GM12878 (cell line): ENCODE results near the gene PDGFC. TPM values are rescaled to one million over a fixed set of nuclear protein-coding genes. Genes with fewer than 3 reads are reported as not detected.

Experiments
- ATAC-seq: fragments of 200-7000 bp; cut with Tn5 transposase; 3 replicates; pipeline ENCODE4 v1.9.1; 2020; ENCODE audit warnings: mild to moderate bottlenecking, moderate library complexity
- BruUV-seq: library from RNA; stranded (reverse); fragments of 400-500 nt; replicated peaks from 2 replicates; lab custom pipeline; 2021; lab: Mats Ljungman, UMichigan
- CTCF ChIA-PET: fragments of 300-600 bp; sonication (Branson Sonifier 250); formaldehyde crosslinking; extraction: SDS; loops from one replicate; lab custom pipeline; 2021; ENCODE audit warnings: inconsistent platforms; lab: Yijun Ruan, JAX
- POLR2A ChIA-PET: fragments of 350-600 bp; formaldehyde crosslinking; extraction: SDS; loops from one replicate; lab custom pipeline; 2021; ENCODE audit warnings: inconsistent platforms; lab: Charles Lee
- RAD21 ChIA-PET: fragments of 300-600 bp; sonication (Branson Sonifier 250); formaldehyde crosslinking; loops from one replicate; lab custom pipeline; 2023; ENCODE audit warnings: antibody characterized with exemption; ENCODE audit not compliant: unreplicated experiment; lab: Charles Lee
- SMC1A ChIA-PET: fragments of 300-600 bp; sonication (Branson Sonifier 250); formaldehyde crosslinking; loops from one replicate; lab custom pipeline; 2023; ENCODE audit not compliant: unreplicated experiment, uncharacterized antibody; lab: Charles Lee
- DNase-seq: peaks from one replicate; pipeline ENCODE4 v3.0.0-alpha.2; 2011; ENCODE audit warnings: low read depth, low spot score
- FAIRE-seq: peaks from 3 replicates; lab custom pipeline; 2011; peaks lifted over from hg19 to GRCh38; lab: Jason Lieb, UNC
- H2AFZ ChIP-seq: 2 replicates; pipeline ENCODE4 v1.6.0; 2011; ENCODE audit warnings: low read depth, low read length, control low read depth; ENCODE audit not compliant: control insufficient read depth
- H3K27ac ChIP-seq: 2 replicates; pipeline ENCODE4 v1.5.1; 2011; ENCODE audit warnings: control low read depth; ENCODE audit not compliant: control insufficient read depth, insufficient read depth
- H3K27me3 ChIP-seq, 2 experiments: replicated peaks in 1 of 2; 2 replicates each; pipeline versions ENCODE4 v1.6.0 to v1.6.1; 2011; ENCODE audit warnings: low read length in 1 of 2; ENCODE audit not compliant: control insufficient read depth in 2 of 2, insufficient read depth in 2 of 2
- H3K36me3 ChIP-seq, 2 experiments: 2 replicates each; pipeline ENCODE4 v1.5.1; 2011; ENCODE audit warnings: low read length in 1 of 2; ENCODE audit not compliant: control insufficient read depth in 2 of 2, insufficient read depth in 2 of 2
- H3K4me1 ChIP-seq: 2 replicates; pipeline ENCODE4 v1.6.1; 2011; ENCODE audit warnings: mild to moderate bottlenecking, low read length, moderate library complexity, mixed read lengths; ENCODE audit not compliant: control insufficient read depth, insufficient read depth
- H3K4me2 ChIP-seq: 2 replicates; pipeline ENCODE4 v1.6.0; 2011; ENCODE audit warnings: control low read depth; ENCODE audit not compliant: control insufficient read depth, insufficient read depth
- H3K4me3 ChIP-seq: fragments of 200-600 bp; sonication (generic); 2 replicates; pipeline ENCODE4 v1.5.1; 2016
- H3K79me2 ChIP-seq: 2 replicates; pipeline ENCODE4 v1.6.0; 2011; ENCODE audit warnings: low read length; ENCODE audit not compliant: control insufficient read depth, insufficient read depth
- H3K9ac ChIP-seq: 2 replicates; pipeline ENCODE4 v1.8.0; 2011; ENCODE audit warnings: low read length, control low read depth, mixed read lengths; ENCODE audit not compliant: control insufficient read depth, insufficient read depth
- H3K9me3 ChIP-seq: replicated peaks from 3 replicates; pipeline ENCODE4 v1.5.1; 2011; ENCODE audit warnings: mild to moderate bottlenecking, low read length; ENCODE audit not compliant: control insufficient read depth, insufficient read depth
- H4K20me1 ChIP-seq: 2 replicates; pipeline ENCODE4 v1.6.0; 2011; ENCODE audit not compliant: control insufficient read depth, insufficient read depth
- BCL3 ChIP-seq: IDR thresholded peaks from 2 replicates; pipeline ENCODE4 v1.6.1; 2011; ENCODE audit warnings: borderline replicate concordance, low read depth, mild to moderate bottlenecking, moderate library complexity, low read length; ENCODE audit not compliant: insufficient read depth, poor library complexity, severe bottlenecking
- BRCA1 ChIP-seq: IDR thresholded peaks from 2 replicates; pipeline ENCODE4 v1.6.1; 2011; ENCODE audit warnings: low read depth, low read length, improper control_type of control experiment
- HCFC1 ChIP-seq: fragments of 150-350 bp; IDR thresholded peaks from 2 replicates; pipeline ENCODE4 v1.6.1; 2014; ENCODE audit warnings: low read length
- HSF1 ChIP-seq: fragments of 150-350 bp; IDR thresholded peaks from 2 replicates; pipeline ENCODE4 v1.6.1; 2014; ENCODE audit warnings: mild to moderate bottlenecking, low read depth, low read length
- MEF2B ChIP-seq: fragments of 450-650 bp; IDR thresholded peaks from 2 replicates; pipeline ENCODE4 v1.6.1; 2018; ENCODE audit warnings: mild to moderate bottlenecking, moderate library complexity; ENCODE audit not compliant: partially characterized antibody, poor library complexity, severe bottlenecking
- NR2F1 ChIP-seq: fragments of 450-650 bp; conservative IDR thresholded peaks from 2 replicates; pipeline ENCODE4 v1.6.1; 2017; ENCODE audit warnings: mild to moderate bottlenecking
- PML ChIP-seq: IDR thresholded peaks from 2 replicates; pipeline ENCODE4 v1.6.1; 2012; ENCODE audit warnings: low read length, inconsistent platforms
- POU2F2 ChIP-seq: IDR thresholded peaks from 3 replicates; pipeline ENCODE4 v1.6.1; 2011; ENCODE audit warnings: low read depth, mild to moderate bottlenecking, low read length, borderline replicate concordance
- RBBP5 ChIP-seq: fragments of 200-600 bp; sonication (generic); conservative IDR thresholded peaks from 2 replicates; pipeline ENCODE4 v1.6.1; 2016
- SUZ12 ChIP-seq: fragments of 200-600 bp; sonication (generic); IDR thresholded peaks from one replicate; pipeline ENCODE4 v1.6.1; 2018; ENCODE audit warnings: antibody characterized with exemption, mild to moderate bottlenecking; ENCODE audit not compliant: unreplicated experiment
- TARDBP ChIP-seq: IDR thresholded peaks from 2 replicates; pipeline ENCODE4 v1.6.1; 2016; ENCODE audit warnings: borderline replicate concordance
- WRNIP1 ChIP-seq: IDR thresholded peaks from 2 replicates; pipeline ENCODE4 v1.6.1; 2011; ENCODE audit warnings: low read depth, low read length, improper control_type of control experiment, borderline replicate concordance
- ZBTB4 ChIP-seq: fragments of 450-650 bp; formaldehyde crosslinking; IDR thresholded peaks from 2 replicates; pipeline ENCODE4 v1.4.0; 2022; ENCODE audit warnings: mild to moderate bottlenecking, moderate library complexity
- WGBS: methylation state at CpG from one replicate; pipeline ENCODE4 v1.1.6; 2016; ENCODE audit warnings: low lambda C conversion rate; ENCODE audit not compliant: insufficient replicate concordance, insufficient coverage; ENCODE audit errors: missing lambda C conversion rate; 5-methylcytosine and 5-hydroxymethylcytosine counted together
- in situ Hi-C: fragments of 300-500 bp; cut with MboI; formaldehyde crosslinking; loops from 9 replicates; pipeline ENCODE4 v1.14.3; 2018; ENCODE audit warnings: mixed read lengths
- intact Hi-C: fragments of 100-400 bp; cut with micrococcal nuclease; formaldehyde crosslinking; loops from one replicate; pipeline ENCODE4 v1.14.2; 2022; ENCODE audit not compliant: unreplicated experiment
- polyA plus RNA-seq, 11 experiments: library from polyadenylated mRNA; depleted of rRNA in 4 of 11; unstranded in 6 of 11; stranded (reverse) in 5 of 11; fragments of >200 nt; fragmentation: Nextera tagmentation in 4 of 11; fragmentation: Illumina TruSeq in 1 of 11; extraction: Ambion mirVana in 4 of 11; extraction: Trizol in 1 of 11; gene quantifications; 1 replicate in 1 of 11; 2 replicates in 10 of 11; pipeline versions ENCODE4 v1.2.1 to v1.2.3, GENCODE V29; 2011 to 2016; ENCODE audit warnings: inconsistent platforms in 2 of 11, missing spikeins in 2 of 11, low read depth in 1 of 11
- total RNA-seq, 4 experiments: library from RNA; depleted of rRNA in 3 of 4; stranded (reverse); fragments of >200 nt in 3 of 4; fragmentation: Illumina TruSeq in 1 of 4; extraction: Trizol in 1 of 4; gene quantifications; 2 replicates each; pipeline versions ENCODE4 v1.2.1 to v1.2.3, GENCODE V29; 2013 to 2021

Gene PDGFC
- total and polyA plus RNA-seq, 10 of the 15 experiments (the other 5 are each of a cell fraction or from before 2014, with no cell fraction given), result 0.02 to 0.18 TPM; not detected in 8

GRCh38 chr4:156953951-156954350 lies 17.6 kb downstream of the PDGFC start (continued):
- TF ChIP-seq HSF1 (no peak), HCFC1 (no peak), POU2F2 (no peak), ZBTB4 (CRISPR knock-in tag) (no peak)

- ATAC-seq, result no peak
- no peak for DNase-seq
- ChIA-PET POLR2A (no interaction called here), CTCF (interaction anchor here (1.5 kb wide), 1 partner anchor 15 kb away, joined by 4 read pairs; no protein-coding TSS in a partner anchor), SMC1A (interaction anchor here (0.7 kb wide), 1 partner anchor 430 kb away, joined by 3 read pairs; no protein-coding TSS in a partner anchor), RAD21 (no interaction called here)
- H4K20me1 ChIP-seq, result no peaks in the 10 kb centered on the region
- no peak overlapping the region for H2AFZ ChIP-seq
- WGBS, result 0% methylated on average over 1 of the region's 1 CpG
- intact Hi-C loops (no loop called here), in situ Hi-C loops (loop anchor here (25.0 kb wide), 1 partner anchor 1141 kb away; no protein-coding TSS in a partner anchor)
- H3K9me3 ChIP-seq, result no peaks in the 10 kb centered on the region
- BruUV-seq, result no TSS peak
- no peaks in the 10 kb centered on the region for H3K4me1 ChIP-seq
- H3K27me3 ChIP-seq, result no peaks in the 10 kb centered on the region; a peak in 1 of 4 replicates
- no peak overlapping the region for H3K4me2 ChIP-seq
- H3K27ac ChIP-seq, result no peak overlapping the region
- H3K9ac ChIP-seq, result no peak overlapping the region
- no peaks in the 10 kb centered on the region for H3K36me3 ChIP-seq
- H3K4me3 ChIP-seq, result no peak overlapping the region
- no peaks in the 10 kb centered on the region for H3K79me2 ChIP-seq
- no peak for FAIRE-seq
- TF ChIP-seq PML, result no peak
- TF ChIP-seq NR2F1, result no peak
- no peak for TF ChIP-seq BCL3
- TF ChIP-seq SUZ12, result no peak
- TF ChIP-seq BRCA1, result no peak
- TF ChIP-seq TARDBP, result no peak
- no peak for TF ChIP-seq WRNIP1
- TF ChIP-seq MEF2B, result no peak
- no peak for TF ChIP-seq RBBP5
Observed at GRCh38 chr4:156953001-156953400, 18.6 kb downstream of the PDGFC start.
